HG03139 (cell line): ENCODE data around the gene NDUFA3.
A peak's percentile ranks its signal among the peaks of the same experiment; 100 is the strongest.

Experiments used
- ATAC-seq: cut with Tn5 transposase; IDR thresholded peaks from one replicate; pipeline ENCODE4 v1.9.1; 2021; ENCODE audit not compliant: unreplicated experiment

NDUFA3 gene

GRCh38 chr19:54107876-54108490 is 5.3 kb downstream of the NDUFA3 start:
- ATAC-seq = no peak

GRCh38 chr19:54108496-54108895 is 5.8 kb downstream of the NDUFA3 start:
- no peak for ATAC-seq

DNA sequence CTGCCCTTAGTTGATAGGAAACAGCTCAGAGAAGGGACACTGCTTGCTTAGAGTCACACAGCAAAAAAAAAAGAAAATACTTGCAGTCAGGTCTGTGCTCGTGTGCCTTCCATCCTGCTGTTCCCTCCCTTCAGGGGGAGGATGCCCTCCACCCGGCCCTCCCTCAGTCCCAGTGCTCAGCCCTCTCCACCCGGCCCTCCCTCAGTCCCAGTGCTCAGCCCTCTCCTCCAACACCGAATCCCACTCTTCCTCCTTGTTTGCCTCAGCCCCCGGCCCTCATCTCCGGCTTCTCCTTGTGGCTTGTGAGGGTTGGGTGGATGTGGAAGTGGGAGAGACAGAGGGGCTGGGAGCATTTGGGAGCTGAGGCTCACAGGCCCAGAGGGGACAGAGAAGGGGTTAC is 7.0 kb downstream of the NDUFA3 start:
- ATAC-seq = no peak

- ATAC-seq = no peak
Observed at GRCh38 chr19:54114340-54115108, 11.9 kb downstream of the NDUFA3 start.

DNA sequence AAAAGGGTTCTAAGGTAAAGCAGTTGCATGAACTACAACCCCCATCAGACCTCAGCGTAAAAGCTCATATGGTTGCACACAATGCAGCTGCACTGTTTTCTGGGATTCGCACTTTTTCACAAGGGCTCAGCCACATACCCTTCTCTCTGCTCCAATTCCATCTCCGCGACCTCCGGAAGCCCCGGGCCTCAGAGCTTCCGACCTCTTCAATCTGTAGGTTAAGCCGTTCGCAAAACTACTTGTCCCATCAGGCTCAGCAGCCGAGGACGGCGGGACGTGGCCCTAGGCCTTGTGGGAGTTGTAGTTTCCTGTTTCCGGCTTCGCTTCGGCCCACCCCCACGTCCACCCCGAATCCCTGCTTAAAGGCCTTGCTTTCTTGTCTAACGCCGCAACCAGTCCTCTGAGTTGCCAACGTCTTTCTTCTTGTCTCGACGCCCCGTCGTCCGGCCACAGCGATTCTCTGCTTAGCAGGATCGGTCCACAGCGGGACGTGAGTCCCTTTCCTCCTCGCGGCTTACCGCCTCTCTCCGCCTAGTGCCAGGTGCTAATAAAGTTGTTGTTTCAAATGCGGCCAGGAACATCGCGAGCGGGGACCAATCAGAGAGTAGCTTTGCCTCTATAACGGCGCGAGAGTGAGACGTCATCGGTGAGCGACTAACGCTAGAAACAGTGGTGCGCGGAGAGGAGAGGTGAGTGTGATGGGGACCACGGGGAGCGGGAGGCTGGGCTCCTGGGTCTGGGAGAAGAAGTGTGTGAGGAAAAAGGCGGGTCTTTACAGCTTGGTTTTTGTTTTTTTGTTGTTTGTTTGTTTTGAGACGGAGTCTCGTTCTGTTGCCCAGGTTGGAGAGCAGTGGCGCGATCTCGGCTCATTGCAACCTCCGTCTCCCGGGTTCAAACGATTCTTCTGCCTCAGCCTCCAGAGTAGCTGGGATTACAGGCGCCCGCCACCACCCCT is 12.7 kb downstream of the NDUFA3 start, which contains the start of the genes PRPF31 and TFPT:
Gene PRPF31, plus strand, starts transcription at position 646 of the 955 bp plus-strand sequence. CDS start 2,525 bp downstream, outside the sequence.
Gene TFPT, minus strand, starts transcription at position 549 of the 955 bp plus-strand sequence. Its CDS starts 388 bp downstream, at position 161.
- ATAC-seq = peak; percentile 68

- no peak for ATAC-seq
Observed at GRCh38 chr19:54121259-54121658, 18.6 kb downstream of the NDUFA3 start.

DNA sequence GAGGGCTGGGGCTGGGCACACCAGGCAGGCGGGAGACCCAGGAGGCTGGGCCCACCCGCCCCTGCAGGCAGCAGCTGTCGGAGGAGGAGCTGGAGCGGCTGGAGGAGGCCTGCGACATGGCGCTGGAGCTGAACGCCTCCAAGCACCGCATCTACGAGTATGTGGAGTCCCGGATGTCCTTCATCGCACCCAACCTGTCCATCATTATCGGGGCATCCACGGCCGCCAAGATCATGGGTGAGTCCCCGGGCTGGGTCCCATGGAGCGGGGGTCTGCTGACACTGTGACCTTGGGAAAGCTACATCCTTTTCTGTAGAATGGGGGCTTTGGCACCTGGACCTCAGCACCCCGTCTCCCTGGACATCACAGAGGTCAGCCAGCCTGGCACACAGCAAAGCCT is 21.0 kb downstream of the NDUFA3 start:
- no peak for ATAC-seq

DNA sequence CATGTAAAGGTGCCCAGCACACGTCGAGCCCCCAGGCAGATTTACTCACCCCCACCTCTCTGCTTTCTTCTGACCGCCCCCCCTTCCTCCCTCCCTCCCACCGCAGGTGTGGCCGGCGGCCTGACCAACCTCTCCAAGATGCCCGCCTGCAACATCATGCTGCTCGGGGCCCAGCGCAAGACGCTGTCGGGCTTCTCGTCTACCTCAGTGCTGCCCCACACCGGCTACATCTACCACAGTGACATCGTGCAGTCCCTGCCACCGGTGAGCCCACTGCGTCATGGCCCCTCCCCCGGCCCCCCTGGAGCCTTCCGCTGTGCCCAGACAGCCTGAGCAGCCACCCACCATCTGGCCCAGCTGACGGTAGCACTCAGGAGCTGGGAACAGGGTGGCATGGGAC is 21.7 kb downstream of the NDUFA3 start:
- ATAC-seq = no peak

DNA sequence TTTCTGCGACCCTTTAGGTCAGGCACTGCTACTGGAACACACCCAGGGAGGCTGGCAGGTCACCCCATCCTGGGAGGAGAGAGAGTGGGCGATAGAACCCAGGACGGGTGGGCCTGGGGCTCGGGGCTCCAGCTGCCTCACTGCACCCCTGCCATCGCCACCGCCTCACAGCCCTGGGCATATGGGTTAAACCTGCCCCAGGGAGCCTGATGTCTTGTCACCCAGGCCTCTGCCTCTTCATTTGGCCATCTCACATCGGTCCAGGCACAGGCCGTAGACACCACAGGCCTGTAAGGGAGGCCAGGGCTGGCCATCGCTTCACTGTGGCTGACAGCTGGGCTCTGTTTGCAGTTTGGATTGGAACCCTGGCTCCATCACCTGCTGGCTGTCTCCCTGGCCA is 23.1 kb downstream of the NDUFA3 start:
- no peak for ATAC-seq

GRCh38 chr19:54127688-54128440 is 25.2 kb downstream of the NDUFA3 start:
- ATAC-seq = no peak

DNA sequence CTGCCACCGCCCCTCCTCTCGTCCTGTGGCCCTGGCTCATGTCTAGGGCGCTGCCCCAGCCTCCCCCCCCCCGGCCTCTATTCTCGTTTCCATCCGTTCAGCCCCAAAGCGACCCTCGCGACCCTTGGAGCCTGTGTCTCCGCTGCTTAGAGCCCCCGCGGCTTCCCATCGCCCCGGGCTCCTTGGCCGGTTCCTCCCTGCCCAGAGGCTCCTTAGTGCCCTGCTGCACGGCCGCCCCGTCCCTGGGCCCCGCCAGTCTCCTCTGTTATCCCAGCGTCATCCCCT is 25.7 kb downstream of the NDUFA3 start:
- ATAC-seq = no peak

DNA sequence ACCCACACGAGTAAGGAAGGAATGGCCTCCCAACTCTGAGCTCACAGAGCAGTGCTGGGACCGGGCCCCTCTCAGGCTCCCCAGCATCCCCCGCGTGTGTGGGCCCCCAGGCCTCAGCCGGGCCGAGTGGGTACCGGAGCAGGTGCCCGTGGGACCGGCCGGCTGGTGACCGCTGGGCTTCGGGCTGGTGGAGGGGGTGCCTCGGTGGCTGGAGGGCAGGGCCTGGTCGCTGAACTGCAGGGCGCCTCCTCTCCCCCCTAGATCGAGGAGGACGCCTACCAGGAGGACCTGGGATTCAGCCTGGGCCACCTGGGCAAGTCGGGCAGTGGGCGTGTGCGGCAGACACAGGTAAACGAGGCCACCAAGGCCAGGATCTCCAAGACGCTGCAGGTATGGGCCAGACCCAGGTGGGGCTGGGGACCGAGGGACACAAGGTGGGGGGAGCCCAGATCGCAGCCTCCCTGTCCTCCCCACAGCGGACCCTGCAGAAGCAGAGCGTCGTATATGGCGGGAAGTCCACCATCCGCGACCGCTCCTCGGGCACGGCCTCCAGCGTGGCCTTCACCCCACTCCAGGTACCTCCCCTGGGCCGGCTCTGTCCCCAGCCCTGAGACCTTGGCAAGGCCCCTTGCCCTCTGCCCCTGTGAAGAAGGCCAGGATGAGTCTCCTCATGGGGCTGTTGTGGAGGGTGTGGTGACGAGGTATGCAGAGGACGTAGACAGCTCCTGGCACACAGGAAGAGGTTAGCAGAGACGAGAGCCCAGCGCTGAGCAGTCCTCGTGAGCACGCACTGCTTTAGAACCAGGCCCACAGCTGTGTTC is 26.4 kb downstream of the NDUFA3 start:
- no peak for ATAC-seq

GRCh38 chr19:54129617-54129996 is 27.0 kb downstream of the NDUFA3 start:
- no peak for ATAC-seq

DNA sequence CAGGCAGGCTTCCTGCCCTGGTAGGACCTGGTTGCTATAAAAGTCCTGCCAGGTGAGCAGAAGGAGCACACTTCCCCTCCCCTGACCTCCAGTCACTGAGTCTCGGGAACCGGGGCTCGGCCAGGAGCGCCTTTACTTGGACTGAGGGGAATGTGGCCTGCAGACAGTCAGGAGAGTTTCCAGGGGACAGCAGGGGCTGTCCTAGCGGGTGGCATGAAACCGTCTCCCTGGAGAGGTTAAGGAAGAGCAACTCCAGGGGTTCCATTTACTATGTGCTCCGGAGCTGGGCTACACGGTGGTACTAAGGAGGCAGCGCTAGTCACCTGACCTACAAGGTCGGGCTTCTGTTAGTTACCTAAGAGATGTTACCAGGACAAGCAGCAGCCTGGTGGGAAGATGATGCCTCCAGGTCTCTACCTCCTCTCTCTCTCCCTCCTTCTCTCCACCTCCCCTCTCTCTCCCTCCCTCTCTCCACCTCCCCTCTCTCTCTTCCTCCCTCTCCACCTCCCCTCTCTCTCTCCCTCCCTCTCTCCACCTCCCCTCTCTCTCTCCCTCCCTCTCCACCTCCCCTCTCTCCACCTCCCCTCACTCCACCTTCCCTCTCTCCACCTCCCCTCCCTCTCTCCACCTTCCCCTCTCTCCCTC is 30.8 kb downstream of the NDUFA3 start:
- ATAC-seq = no peak

DNA sequence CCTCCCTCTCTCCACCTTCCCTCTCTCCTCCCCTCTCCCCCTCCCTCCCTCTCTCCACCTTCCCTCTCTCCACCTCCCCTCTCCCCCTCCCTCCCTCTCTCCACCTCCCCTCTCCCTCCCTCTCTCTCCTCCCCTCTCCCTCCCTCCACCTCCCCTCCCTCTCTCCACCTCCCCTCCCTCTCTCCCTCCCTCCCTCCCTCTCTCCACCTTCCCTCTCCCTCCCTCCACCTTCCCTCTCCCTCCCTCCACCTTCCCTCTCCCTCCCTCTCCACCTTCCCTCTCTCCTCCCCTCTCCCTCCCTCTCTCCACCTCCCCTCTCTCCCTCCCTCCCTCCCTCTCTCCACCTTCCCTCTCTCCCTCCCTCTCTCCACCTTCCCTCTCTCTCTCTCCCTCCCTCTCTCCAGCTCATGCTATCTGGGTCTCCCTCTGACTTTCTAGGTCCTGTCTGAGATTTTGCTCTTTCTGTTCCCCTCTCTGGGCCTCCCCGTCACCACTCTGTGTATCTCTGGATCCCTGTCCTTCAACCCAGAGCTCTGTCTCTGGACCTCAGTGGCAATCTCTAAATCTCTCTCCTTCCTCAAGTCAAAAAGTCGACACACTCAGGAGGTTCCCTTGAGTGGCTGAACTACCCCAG is 31.4 kb downstream of the NDUFA3 start:
- ATAC-seq = no peak

DNA sequence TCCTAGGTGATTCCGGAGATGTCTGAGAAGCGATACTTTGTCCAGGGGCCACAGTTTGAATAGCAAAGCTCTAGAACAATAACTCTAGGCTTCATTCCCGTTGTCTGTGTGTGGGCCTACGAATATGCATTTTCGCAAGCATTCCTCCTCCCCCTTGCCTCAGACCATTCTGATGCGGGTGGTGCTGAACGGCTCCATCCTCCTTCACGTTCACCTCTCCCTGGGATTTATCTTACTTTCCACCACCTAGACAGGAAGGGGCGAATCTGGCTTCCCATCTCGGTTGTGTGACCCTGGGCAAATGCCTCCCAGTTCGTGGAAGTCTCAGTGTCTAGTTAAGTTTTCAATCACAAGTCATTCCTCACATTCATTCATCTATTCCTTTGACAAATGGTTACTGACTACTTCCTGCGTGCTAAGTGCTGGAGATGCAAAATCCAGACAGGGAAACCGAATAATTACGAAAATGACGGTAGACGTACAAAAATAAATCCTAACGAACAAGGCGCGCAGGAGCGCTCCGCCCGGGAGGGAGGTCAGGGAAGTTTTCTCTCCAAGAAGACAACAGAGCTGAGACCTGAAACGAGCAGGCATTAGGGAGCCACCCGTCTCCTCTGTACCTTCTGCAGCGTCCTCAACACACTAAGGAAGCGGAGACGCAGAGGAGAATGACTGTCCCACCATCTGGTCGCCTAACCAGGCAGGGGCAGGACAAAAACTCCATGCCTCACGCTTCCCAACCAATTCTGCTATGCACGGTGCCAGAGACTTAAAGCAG is 33.6 kb downstream of the NDUFA3 start:
- ATAC-seq = no peak

GRCh38 chr19:54136864-54137698 is 34.4 kb downstream of the NDUFA3 start:
- ATAC-seq = peak; percentile 70
